BLaER1 (cell line): ENCODE data around the gene XAB2.

Experiments used
- H3K27ac ChIP-seq: shearing (Covaris generic); formaldehyde crosslinking; 2 replicates; pipeline ENCODE4 v1.8.1; 2022
- H3K27me3 ChIP-seq: shearing (Covaris generic); formaldehyde crosslinking; 2 replicates; pipeline ENCODE4 v1.8.1; 2022
- H3K36me3 ChIP-seq: shearing (Covaris generic); formaldehyde crosslinking; 2 replicates; pipeline ENCODE4 v1.8.1; 2022
- H3K4me1 ChIP-seq: shearing (Covaris generic); formaldehyde crosslinking; 2 replicates; pipeline ENCODE4 v1.8.1; 2022
- H3K4me2 ChIP-seq: shearing (Covaris generic); formaldehyde crosslinking; 2 replicates; pipeline ENCODE4 v1.8.1; 2022
- H3K4me3 ChIP-seq: shearing (Covaris generic); formaldehyde crosslinking; 2 replicates; pipeline ENCODE4 v1.8.1; 2022
- H3K9ac ChIP-seq: shearing (Covaris generic); formaldehyde crosslinking; 2 replicates; pipeline ENCODE4 v1.8.1; 2022
- H3K9me3 ChIP-seq: shearing (Covaris generic); formaldehyde crosslinking; 2 replicates; pipeline ENCODE4 v1.8.1; 2022
- H4K20me1 ChIP-seq: shearing (Covaris generic); formaldehyde crosslinking; 2 replicates; pipeline ENCODE4 v1.8.1; 2022
- Cebpa-rat ChIP-seq: shearing (Covaris generic); IDR thresholded peaks from 2 replicates; pipeline ENCODE4 v1.8.1; 2022

XAB2 gene

DNA sequence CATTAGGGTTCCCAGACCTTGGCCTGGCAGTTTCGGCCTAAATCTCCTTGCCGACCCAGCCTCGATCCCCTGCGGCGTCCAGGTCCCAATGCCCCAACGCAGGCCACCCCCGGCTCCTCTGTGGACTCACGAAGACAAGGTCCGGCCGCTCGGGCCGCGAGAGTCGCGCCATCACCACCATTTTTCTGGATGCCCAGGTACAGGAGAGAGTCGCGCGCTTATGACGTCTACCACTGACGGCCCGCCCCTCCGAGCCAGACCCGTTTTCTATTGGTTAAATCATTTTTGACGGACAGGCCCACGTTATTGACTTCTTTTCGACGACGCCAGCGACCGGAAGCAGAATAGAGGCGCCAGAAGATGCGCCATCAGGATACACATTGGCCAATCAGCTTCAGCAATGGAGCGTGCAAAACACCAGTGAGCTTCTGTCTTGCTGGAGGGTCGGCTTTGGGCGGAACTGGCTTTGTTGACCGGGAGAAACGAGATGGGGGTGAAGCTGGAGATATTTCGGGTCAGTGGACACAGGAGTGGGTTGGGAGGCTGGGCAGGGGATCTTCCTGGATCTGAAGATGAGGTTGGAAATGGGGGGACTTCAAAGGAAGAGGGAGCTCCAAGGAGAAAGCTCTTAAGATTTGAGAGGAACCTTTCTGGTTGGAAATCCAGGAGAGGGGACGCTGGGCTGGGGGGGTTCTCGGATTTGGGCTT, at the start of gene XAB2, which contains the start of gene PET100:
TSS of gene XAB2 (minus strand) at position 199 of the 708 bp plus-strand sequence. CDS start at position 181, 18 bp downstream.
TSS of gene PET100 (plus strand) at position 447 of the 708 bp plus-strand sequence. CDS start at position 488, 41 bp downstream.
- Histone ChIP-seq H4K20me1 (peaks cover 43% of the 10 kb centered on the region), H3K27ac (peak within 1 kb of the TSS; percentile 89), H3K4me1 (peaks cover 37% of the 10 kb centered on the region), H3K9me3 (no peaks in the 10 kb centered on the region), H3K27me3 (no peaks in the 10 kb centered on the region), H3K9ac (peak within 1 kb of the TSS; percentile 93), H3K4me2 (peak within 1 kb of the TSS; percentile 98), H3K4me3 (peak within 1 kb of the TSS; percentile 85), H3K36me3 (peaks cover 53% of the 10 kb centered on the region)
- no peak for TF ChIP-seq Cebpa-rat

DNA sequence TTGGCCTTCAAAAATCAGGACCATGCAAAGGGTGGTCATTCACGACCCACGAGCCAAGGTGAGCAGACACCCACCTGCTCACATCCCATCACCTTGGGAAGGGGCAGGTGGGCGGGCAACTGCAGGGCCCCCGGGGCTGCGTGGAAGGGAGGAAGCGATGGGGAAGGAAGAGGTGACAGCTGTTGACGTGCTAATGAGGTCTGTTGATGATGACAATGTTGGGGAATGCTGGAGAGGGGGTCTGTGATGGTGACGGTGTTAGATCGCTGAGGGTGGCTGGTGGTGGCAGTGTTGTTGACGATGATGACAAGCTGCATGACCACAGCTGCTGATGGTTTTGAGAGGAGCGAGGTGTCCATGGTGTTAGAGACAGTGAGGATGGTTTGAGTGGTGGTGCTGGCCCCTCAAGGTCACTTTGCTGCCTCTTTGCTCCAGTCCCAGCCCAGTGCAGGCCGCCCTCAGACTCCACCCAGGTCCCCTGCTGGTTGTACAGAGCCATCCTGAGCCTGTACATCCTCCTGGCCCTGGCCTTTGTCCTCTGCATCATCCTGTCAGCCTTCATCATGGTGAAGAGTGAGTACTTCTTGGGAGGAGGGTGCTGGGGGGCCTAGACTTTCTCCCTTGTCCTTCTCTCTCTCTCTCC, 48.4 kb upstream of the XAB2 start:
- Histone ChIP-seq H3K27me3 (peaks cover 14% of the 10 kb centered on the region), H4K20me1 (peaks cover 30% of the 10 kb centered on the region), H3K4me3 (no peak overlapping the region), H3K27ac (no peak overlapping the region), H3K9me3 (peaks cover 7% of the 10 kb centered on the region; the same call in 1 of the 2 replicates), H3K4me2 (peak overlapping the region; percentile 96), H3K4me1 (peaks cover 81% of the 10 kb centered on the region), H3K9ac (no peak overlapping the region), H3K36me3 (peaks cover 9% of the 10 kb centered on the region)
- TF ChIP-seq Cebpa-rat = no peak

DNA sequence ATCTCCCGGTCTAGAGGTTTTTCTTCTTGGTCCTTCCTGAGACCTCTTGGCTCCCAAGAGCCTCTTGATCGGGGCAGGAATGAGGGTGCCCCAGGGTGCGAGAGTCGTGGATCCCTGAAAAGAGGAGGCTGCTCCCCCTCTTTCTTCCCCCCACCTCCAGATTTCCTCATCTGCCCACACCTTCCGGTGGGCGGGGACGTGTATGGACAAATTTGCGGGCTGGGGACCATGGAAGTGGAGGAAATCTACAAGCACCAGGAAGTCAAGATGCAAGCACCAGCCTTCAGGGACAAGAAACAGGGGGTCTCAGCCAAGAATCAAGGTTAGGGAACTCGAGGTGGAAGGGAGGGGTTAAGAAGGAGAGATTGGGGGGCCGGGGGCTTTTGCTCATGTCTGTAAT, 47.5 kb upstream of the XAB2 start, which contains the start of gene MCEMP1:
TSS of gene MCEMP1 (plus strand) at position 237 of the 400 bp plus-strand sequence. CDS start at position 268, 31 bp downstream.
- H3K4me1 ChIP-seq = peaks cover 73% of the 10 kb centered on the region
- H3K27ac ChIP-seq = no peak within 1 kb of the TSS
- no peaks in the 10 kb centered on the region for H3K36me3 ChIP-seq
- H4K20me1 ChIP-seq = peaks cover 21% of the 10 kb centered on the region
- H3K9me3 ChIP-seq = peaks cover 7% of the 10 kb centered on the region; the same call in 1 of the 2 replicates
- peak within 1 kb of the TSS; percentile 40 for H3K4me3 ChIP-seq
- peaks cover 14% of the 10 kb centered on the region for H3K27me3 ChIP-seq
- TF ChIP-seq Cebpa-rat = no peak
- H3K4me2 ChIP-seq = peak within 1 kb of the TSS; percentile 96
- peak within 1 kb of the TSS; percentile 18; the same call in 1 of the 2 replicates for H3K9ac ChIP-seq

DNA sequence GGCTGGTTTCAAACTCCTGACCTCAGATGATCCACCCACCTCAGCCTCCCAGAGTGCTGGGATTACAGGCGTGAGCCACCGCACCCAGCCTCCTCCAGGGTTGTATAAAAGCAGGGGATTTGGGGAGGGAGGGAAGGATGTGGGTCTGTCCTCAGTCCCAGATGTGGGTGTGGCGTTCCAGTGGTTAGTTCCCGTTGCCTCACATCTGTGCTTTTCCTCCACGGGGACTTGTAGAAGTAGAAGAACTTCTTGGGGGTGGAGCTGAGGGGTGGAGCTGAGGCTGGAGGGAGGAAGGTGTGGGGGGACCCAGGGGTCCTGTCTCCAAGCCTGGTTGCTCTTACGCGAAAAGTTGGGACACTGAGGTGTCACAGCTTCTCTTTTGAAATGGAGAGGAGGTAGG, 47.0 kb upstream of the XAB2 start:
- peak; percentile 80 for TF ChIP-seq Cebpa-rat
- H3K4me1 ChIP-seq = peaks cover 68% of the 10 kb centered on the region
- peaks cover 20% of the 10 kb centered on the region for H4K20me1 ChIP-seq
- peaks cover 14% of the 10 kb centered on the region for H3K27me3 ChIP-seq
- H3K36me3 ChIP-seq = no peaks in the 10 kb centered on the region
- no peak overlapping the region; the same call in 1 of the 2 replicates for H3K9ac ChIP-seq
- peaks cover 7% of the 10 kb centered on the region; the same call in 1 of the 2 replicates for H3K9me3 ChIP-seq
- H3K4me3 ChIP-seq = peak overlapping the region; percentile 40
- H3K27ac ChIP-seq = no peak overlapping the region
- H3K4me2 ChIP-seq = peak overlapping the region; percentile 96

DNA sequence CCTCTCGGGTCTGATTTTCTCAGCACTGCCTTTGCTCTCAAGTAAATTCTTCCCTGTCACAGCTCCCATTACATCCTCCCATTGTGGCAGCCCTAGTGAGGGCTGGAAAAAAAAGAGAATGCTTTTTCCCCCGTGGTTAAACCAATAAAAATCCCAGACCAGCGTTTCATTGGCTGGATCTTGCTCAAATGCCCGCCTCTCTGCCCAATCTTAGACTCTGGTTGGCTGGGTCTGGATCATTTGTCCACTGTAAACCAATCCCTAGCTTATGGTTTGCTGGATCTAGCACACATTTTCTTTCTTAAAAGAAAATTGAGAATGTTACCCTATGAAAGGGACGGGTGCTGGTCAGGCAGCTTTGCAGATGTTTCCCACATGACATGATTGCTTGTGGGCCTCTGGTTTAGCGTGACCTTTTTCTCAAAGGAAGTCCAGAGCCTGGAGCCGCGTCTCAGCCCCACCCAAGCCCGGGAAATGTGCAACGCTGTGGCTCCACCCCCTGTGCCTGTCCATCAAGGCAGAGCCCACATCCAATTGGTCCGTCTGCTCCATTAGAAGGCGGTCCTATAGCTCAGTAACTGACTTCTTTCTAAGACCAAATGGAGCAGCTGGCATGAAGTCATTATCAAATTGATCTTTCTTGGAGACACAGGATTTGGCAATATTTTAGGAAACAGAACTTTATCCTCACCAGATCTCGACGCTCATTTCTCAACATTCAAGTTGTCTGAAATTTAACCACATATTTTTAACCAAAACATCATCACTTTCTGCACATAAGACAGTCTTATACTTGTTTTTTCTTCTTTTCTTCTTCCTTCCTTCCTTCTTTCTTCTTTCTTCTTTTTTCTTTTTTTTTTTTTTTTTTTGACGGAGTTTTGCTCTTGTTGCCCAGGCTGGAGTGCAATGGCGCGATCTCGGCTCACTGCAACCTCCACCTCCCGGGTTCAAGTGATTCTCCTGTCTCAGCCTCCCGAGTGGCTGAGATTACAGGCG, 45.0 kb upstream of the XAB2 start:
- H3K9ac ChIP-seq = no peak overlapping the region
- no peak overlapping the region for H3K27ac ChIP-seq
- H3K4me3 ChIP-seq = no peak overlapping the region

DNA sequence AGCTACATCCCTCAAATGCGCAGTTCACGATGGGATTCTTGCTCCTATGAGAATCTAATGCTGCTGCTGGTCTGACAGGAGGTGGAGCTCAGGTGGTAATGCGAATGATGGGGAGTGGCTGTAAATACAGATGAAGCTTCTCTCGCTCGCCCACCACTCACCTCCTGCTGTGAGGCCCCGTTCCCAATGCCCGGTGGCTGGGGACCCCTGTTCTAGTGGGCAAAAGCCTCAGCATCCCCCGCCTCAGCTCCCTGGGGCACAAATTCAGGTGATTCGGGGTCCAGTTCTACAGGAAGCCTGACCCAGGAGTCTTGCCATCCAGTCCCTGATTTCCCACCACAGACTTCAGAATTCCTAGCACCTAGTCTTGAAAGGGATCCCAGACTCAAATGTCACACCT, 43.2 kb upstream of the XAB2 start:
- no peak for TF ChIP-seq Cebpa-rat
- Histone ChIP-seq H3K36me3 (no peaks in the 10 kb centered on the region), H3K4me1 (peaks cover 67% of the 10 kb centered on the region), H3K9ac (no peak overlapping the region), H3K9me3 (peaks cover 7% of the 10 kb centered on the region; the same call in 1 of the 2 replicates), H4K20me1 (peaks cover 11% of the 10 kb centered on the region), H3K27me3 (peaks cover 4% of the 10 kb centered on the region; the same call in 1 of the 2 replicates), H3K27ac (no peak overlapping the region), H3K4me3 (no peak overlapping the region), H3K4me2 (no peak overlapping the region)

More for the DNA sequence above, 45.0 kb upstream of the XAB2 start:
- peak overlapping the region; percentile 32 for H3K4me2 ChIP-seq
- peaks cover 14% of the 10 kb centered on the region for H3K27me3 ChIP-seq
- H3K9me3 ChIP-seq = peaks cover 7% of the 10 kb centered on the region; the same call in 1 of the 2 replicates
- no peaks in the 10 kb centered on the region for H3K36me3 ChIP-seq
- H3K4me1 ChIP-seq = peaks cover 72% of the 10 kb centered on the region
- H4K20me1 ChIP-seq = peaks cover 20% of the 10 kb centered on the region
- TF ChIP-seq Cebpa-rat = no peak

DNA sequence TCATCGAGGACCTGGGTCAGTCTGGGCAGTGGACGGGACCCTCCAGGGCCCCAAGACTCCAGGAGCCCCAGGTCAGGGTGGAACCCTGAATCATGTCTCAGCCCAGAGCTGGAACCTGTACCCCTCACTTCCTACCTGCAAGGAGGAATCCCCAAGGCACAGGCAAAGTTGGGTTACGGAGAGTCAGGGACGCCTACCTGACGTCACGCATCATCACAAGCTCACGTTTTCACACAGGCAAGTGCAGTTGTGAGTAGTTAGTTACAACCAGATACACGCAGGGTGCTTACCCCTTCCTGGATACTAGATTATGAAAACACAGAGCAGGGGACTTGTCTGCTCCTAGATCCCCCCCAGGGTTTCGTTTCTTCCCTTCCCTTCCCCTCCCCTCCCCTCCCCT, 41.4 kb upstream of the XAB2 start:
- Histone ChIP-seq H3K4me3 (peak overlapping the region; percentile 57), H3K27me3 (no peaks in the 10 kb centered on the region), H4K20me1 (no peaks in the 10 kb centered on the region), H3K9ac (no peak overlapping the region), H3K36me3 (no peaks in the 10 kb centered on the region), H3K27ac (peak overlapping the region; percentile 41; the same call in 1 of the 2 replicates), H3K4me2 (peak overlapping the region; percentile 94), H3K9me3 (peaks cover 7% of the 10 kb centered on the region; the same call in 1 of the 2 replicates), H3K4me1 (peaks cover 50% of the 10 kb centered on the region)
- TF ChIP-seq Cebpa-rat = no peak

DNA sequence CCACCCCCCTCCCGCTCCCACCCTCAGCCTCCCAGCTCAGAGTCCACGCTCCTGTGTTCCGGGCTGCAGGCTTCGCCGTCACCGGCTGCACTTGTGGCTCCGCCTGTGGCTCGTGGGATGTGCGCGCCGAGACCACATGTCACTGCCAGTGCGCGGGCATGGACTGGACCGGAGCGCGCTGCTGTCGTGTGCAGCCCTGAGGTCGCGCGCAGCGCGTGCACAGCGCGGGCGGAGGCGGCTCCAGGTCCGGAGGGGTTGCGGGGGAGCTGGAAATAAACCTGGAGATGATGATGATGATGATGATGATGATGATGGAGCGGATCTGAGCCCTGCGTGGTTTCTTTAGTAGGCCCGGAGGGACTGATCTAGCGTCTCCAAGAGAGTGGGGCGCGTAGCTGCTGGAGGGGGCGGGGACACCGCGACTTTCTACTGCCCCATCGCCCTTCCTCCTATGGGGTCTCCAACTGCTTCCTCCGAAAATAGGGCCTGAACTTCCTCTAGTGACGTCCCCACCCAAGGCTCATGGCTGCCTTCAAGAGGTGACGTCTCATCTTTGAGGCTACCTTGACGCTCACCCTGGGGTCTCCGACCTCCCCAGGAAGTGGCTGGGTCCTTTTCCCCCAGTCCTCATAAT, 40.9 kb upstream of the XAB2 start:
- Histone ChIP-seq H3K4me1 (peaks cover 45% of the 10 kb centered on the region), H3K27ac (peak overlapping the region; percentile 41; the same call in 1 of the 2 replicates), H3K9me3 (peaks cover 7% of the 10 kb centered on the region; the same call in 1 of the 2 replicates), H3K36me3 (no peaks in the 10 kb centered on the region), H3K27me3 (no peaks in the 10 kb centered on the region), H3K4me3 (peak overlapping the region; percentile 57), H3K4me2 (peak overlapping the region; percentile 94), H4K20me1 (no peaks in the 10 kb centered on the region), H3K9ac (no peak overlapping the region)
- no peak for TF ChIP-seq Cebpa-rat
